SJCRH30 (cell line): ENCODE data around the gene ETV6. TPM values are rescaled to one million over a fixed set of nuclear protein-coding genes. Genes with fewer than 3 reads are reported as not detected.
"Not testable (repeated sequence)": the region's sequence is repeated elsewhere in the genome, so short reads cannot be mapped to it uniquely, and the experiment has no call there.

Experiments used
- DNase-seq, 2 experiments: peaks; one replicate each; pipeline ENCODE4 v3.0.0-alpha.2; 2015 to 2020
- H3K27ac ChIP-seq: fragments of 250-450 bp; sonication (Bioruptor Pico); 2 replicates; pipeline ENCODE4 v1.5.1; 2020; ENCODE audit warnings: mild to moderate bottlenecking, moderate library complexity
- H3K27me3 ChIP-seq: fragments of 250-450 bp; sonication (Bioruptor Pico); 2 replicates; pipeline ENCODE4 v1.5.1; 2020; ENCODE audit warnings: mild to moderate bottlenecking, moderate library complexity
- H3K36me3 ChIP-seq: fragments of 250-450 bp; sonication (Bioruptor Pico); 2 replicates; pipeline ENCODE4 v1.5.1; 2020; ENCODE audit warnings: mild to moderate bottlenecking, moderate library complexity
- H3K4me1 ChIP-seq: fragments of 250-450 bp; sonication (Bioruptor Pico); 2 replicates; pipeline ENCODE4 v1.5.1; 2020; ENCODE audit warnings: mild to moderate bottlenecking, moderate library complexity
- H3K4me3 ChIP-seq: fragments of 250-450 bp; sonication (Bioruptor Pico); 2 replicates; pipeline ENCODE4 v1.5.1; 2020; ENCODE audit warnings: mild to moderate bottlenecking, moderate library complexity
- H3K9me3 ChIP-seq: fragments of 250-450 bp; sonication (Bioruptor Pico); replicated peaks from 2 replicates; pipeline ENCODE4 v1.5.1; 2020; ENCODE audit warnings: mild to moderate bottlenecking, moderate library complexity
- total RNA-seq: library from RNA; depleted of rRNA; stranded (reverse); fragments of >200 nt; shearing (Covaris generic); gene quantifications from 2 replicates; pipeline ENCODE4 v1.2.3, GENCODE V29; 2014

ETV6 gene
- total RNA-seq, 1 experiment from 2014 or later: 5.6 TPM

DNA sequence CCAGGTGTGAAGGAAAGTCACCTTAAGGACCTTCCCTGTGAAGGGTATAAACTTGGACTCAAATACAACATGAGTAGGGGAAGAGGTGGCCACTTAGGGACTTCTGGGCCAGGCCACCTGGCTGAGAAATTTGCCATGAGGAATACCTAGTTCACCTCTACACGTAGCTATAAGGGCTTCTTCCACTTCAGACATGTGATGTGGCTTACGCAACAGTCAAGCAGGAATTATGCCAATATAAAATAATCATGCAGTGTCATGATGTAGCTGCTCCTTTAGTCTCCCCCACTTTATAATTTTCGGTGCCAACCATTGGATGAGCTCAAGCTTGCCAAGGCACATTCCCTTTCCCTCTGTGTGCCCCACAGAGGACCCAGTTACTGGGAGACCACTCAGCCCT lies 254.7 kb downstream of the ETV6 start:
- Histone ChIP-seq H3K4me1 (no peaks in the 10 kb centered on the region), H3K36me3 (no peaks in the 10 kb centered on the region), H3K4me3 (no peak overlapping the region), H3K27me3 (no peaks in the 10 kb centered on the region), H3K9me3 (0 out of 2 replicates have a peak, but pooled peaks cover 4% of the 10 kb centered on the region), H3K27ac (no peak overlapping the region)
- DNase-seq: no peak

GRCh38 chr12:11905534-11905933 lies 256.1 kb downstream of the ETV6 start:
- no peak overlapping the region for H3K27ac ChIP-seq

GRCh38 chr12:11906286-11906935 lies 256.9 kb downstream of the ETV6 start:
- Histone ChIP-seq H3K4me3 (no peak overlapping the region), H3K4me1 (no peaks in the 10 kb centered on the region), H3K9me3 (0 out of 2 replicates have a peak, but pooled peaks cover 4% of the 10 kb centered on the region), H3K27ac (no peak overlapping the region), H3K36me3 (no peaks in the 10 kb centered on the region), H3K27me3 (no peaks in the 10 kb centered on the region)
- no peak for DNase-seq

More at GRCh38 chr12:11905534-11905933, 256.1 kb downstream of the ETV6 start:
- Histone ChIP-seq H3K27me3 (no peaks in the 10 kb centered on the region), H3K4me3 (no peak overlapping the region), H3K4me1 (no peaks in the 10 kb centered on the region), H3K36me3 (no peaks in the 10 kb centered on the region), H3K9me3 (0 out of 2 replicates have a peak, but pooled peaks cover 4% of the 10 kb centered on the region)
- no peak for DNase-seq

GRCh38 chr12:11907625-11908024 lies 258.2 kb downstream of the ETV6 start:
- no peak for DNase-seq
- Histone ChIP-seq H3K4me3 (no peak overlapping the region), H3K27ac (no peak overlapping the region), H3K9me3 (0 out of 2 replicates have a peak, but pooled peaks cover 4% of the 10 kb centered on the region), H3K4me1 (no peaks in the 10 kb centered on the region), H3K27me3 (no peaks in the 10 kb centered on the region), H3K36me3 (no peaks in the 10 kb centered on the region)

DNA sequence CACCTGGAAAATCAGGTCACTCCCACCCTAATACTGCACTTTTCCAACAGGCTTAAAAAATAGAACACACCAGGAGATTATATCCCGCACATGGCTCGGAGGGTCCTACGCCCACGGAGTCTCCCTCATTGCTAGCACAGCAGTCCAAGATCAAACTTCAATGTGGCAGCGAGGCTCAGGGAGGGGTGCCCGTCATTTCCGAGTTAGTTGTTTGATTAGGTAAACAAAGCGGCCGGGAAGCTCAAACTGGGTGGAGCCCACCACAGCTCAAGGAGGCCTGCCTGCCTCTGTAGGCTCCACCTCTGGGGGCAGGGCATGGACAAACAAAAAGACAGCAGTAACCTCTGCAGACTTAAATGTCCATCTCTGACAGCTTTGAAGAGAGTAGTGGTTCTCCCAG lies 259.9 kb downstream of the ETV6 start:
- not testable (repeated sequence) for H3K36me3 ChIP-seq, H3K27me3 ChIP-seq, H3K27ac ChIP-seq, DNase-seq, H3K4me1 ChIP-seq, H3K9me3 ChIP-seq, H3K4me3 ChIP-seq

- Histone ChIP-seq H3K27ac (no peak overlapping the region), H3K4me1 (no peaks in the 10 kb centered on the region)
Measured at GRCh38 chr12:11916113-11916512, 266.6 kb downstream of the ETV6 start.

GRCh38 chr12:11916771-11917170 lies 267.3 kb downstream of the ETV6 start:
- no peaks in the 10 kb centered on the region for H3K36me3 ChIP-seq
- no peaks in the 10 kb centered on the region for H3K4me1 ChIP-seq
- no peak overlapping the region for H3K4me3 ChIP-seq
- H3K27me3 ChIP-seq: no peaks in the 10 kb centered on the region
- no peaks in the 10 kb centered on the region for H3K9me3 ChIP-seq
- DNase-seq: no peak
- H3K27ac ChIP-seq: no peak overlapping the region

More at GRCh38 chr12:11916113-11916512, 266.6 kb downstream of the ETV6 start:
- Histone ChIP-seq H3K9me3 (no peaks in the 10 kb centered on the region), H3K36me3 (no peaks in the 10 kb centered on the region), H3K4me3 (no peak overlapping the region), H3K27me3 (no peaks in the 10 kb centered on the region)
- DNase-seq: no peak

- Histone ChIP-seq H3K27me3 (no peaks in the 10 kb centered on the region), H3K36me3 (no peaks in the 10 kb centered on the region), H3K9me3 (no peaks in the 10 kb centered on the region), H3K4me3 (no peak overlapping the region), H3K27ac (no peak overlapping the region), H3K4me1 (no peaks in the 10 kb centered on the region)
- DNase-seq: no peak
Measured at GRCh38 chr12:11917501-11917900, 268.0 kb downstream of the ETV6 start.

GRCh38 chr12:11920231-11920630 lies 270.8 kb downstream of the ETV6 start:
- Histone ChIP-seq H3K4me3 (no peak overlapping the region), H3K27ac (no peak overlapping the region), H3K9me3 (no peaks in the 10 kb centered on the region), H3K27me3 (no peaks in the 10 kb centered on the region), H3K4me1 (no peaks in the 10 kb centered on the region), H3K36me3 (no peaks in the 10 kb centered on the region)
- no peak for DNase-seq

- no peak overlapping the region for H3K4me3 ChIP-seq
- no peak overlapping the region for H3K27ac ChIP-seq
- H3K27me3 ChIP-seq: no peaks in the 10 kb centered on the region
- no peaks in the 10 kb centered on the region for H3K9me3 ChIP-seq
- no peaks in the 10 kb centered on the region for H3K36me3 ChIP-seq
- H3K4me1 ChIP-seq: no peaks in the 10 kb centered on the region
- DNase-seq: no peak
Measured at GRCh38 chr12:11922361-11922760, 272.9 kb downstream of the ETV6 start.

- DNase-seq: no peak
- Histone ChIP-seq H3K36me3 (no peaks in the 10 kb centered on the region), H3K4me1 (no peaks in the 10 kb centered on the region), H3K27me3 (no peaks in the 10 kb centered on the region), H3K9me3 (no peaks in the 10 kb centered on the region), H3K27ac (no peak overlapping the region), H3K4me3 (no peak overlapping the region)
Measured at GRCh38 chr12:11923067-11923466, 273.6 kb downstream of the ETV6 start.

DNA sequence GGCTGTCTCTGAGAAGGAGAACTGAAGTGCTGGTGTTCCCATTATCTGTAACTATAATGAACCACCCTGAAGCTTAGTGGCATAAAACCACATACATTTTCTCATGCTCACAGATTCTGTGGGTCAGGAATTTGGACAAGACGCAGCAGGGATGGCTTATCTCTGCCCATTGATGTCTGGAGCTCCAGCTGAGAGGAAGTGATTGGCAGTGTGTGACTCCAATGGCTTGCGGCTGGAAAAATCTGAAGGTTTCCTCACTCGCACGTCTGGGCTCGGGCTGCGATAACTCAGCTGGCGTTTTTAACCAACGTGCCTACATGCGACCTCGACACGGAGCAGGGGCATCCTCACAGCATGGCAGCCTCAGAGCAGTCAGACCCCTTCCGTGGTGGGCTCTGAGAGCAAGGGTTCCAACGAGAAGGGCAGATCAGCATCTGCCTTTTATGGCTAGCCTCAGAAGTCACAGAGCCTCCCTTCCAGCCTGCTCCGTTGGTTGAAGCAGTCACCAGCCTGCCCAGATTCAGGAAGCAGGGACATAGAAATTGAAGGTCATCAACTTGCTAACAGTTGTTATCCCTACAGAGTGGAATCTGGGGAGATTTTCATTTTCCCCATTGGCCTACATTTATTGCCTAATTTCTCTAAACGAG lies 277.9 kb downstream of the ETV6 start:
- no peaks in the 10 kb centered on the region for H3K9me3 ChIP-seq
- H3K27me3 ChIP-seq: peaks cover 2% of the 10 kb centered on the region; the same call in 1 of the 2 replicates
- H3K4me1 ChIP-seq: no peaks in the 10 kb centered on the region
- no peaks in the 10 kb centered on the region for H3K36me3 ChIP-seq
- H3K4me3 ChIP-seq: no peak overlapping the region
- DNase-seq: no peak
- no peak overlapping the region for H3K27ac ChIP-seq

GRCh38 chr12:11929714-11930113 lies 280.2 kb downstream of the ETV6 start:
- no peak for DNase-seq
- Histone ChIP-seq H3K27me3 (peaks cover 5% of the 10 kb centered on the region; the same call in 1 of the 2 replicates), H3K4me1 (no peaks in the 10 kb centered on the region), H3K9me3 (no peaks in the 10 kb centered on the region), H3K4me3 (no peak overlapping the region), H3K27ac (no peak overlapping the region), H3K36me3 (no peaks in the 10 kb centered on the region)

- Histone ChIP-seq H3K9me3 (no peaks in the 10 kb centered on the region), H3K4me3 (no peak overlapping the region), H3K27ac (no peak overlapping the region), H3K36me3 (no peaks in the 10 kb centered on the region), H3K27me3 (no peaks in the 10 kb centered on the region), H3K4me1 (no peaks in the 10 kb centered on the region)
- DNase-seq: no peak
Measured at GRCh38 chr12:11939223-11939622, 289.7 kb downstream of the ETV6 start.

DNA sequence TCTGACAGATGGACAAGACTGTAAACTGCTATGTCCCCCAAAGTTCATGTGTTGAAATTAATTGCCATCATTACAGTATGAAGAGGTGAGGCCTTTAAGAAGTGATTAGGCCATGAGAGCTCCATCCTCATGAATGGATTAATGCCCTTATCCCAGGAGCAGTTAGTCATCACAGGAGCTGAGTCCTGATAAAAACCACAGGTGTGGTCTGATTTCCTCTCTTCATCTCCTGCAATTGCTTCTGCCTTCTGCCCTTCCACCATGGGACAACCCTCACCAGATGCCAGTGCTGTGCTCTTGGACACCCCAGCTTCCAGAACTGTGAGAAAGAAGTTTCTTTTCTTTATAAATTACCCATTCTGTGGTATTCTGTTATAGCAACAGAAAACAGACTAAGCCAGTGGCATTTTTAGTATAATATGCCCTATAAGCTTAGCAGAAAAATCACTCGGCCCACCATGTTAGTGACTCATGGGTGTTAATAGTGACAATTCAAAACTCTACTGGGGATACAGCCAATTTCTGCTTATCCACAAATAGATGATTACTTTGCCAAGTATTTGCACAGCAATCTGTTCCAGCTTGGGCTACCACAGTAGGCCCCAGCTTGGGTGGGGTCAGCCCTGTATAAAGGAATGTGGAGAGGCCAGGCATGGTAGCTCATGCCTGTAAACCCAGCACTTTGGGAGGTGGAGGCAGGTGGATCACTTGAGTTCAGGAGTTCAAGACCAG lies 292.3 kb downstream of the ETV6 start:
- Histone ChIP-seq H3K9me3 (no peaks in the 10 kb centered on the region), H3K27me3 (no peaks in the 10 kb centered on the region), H3K4me1 (no peaks in the 10 kb centered on the region), H3K36me3 (no peaks in the 10 kb centered on the region), H3K27ac (no peak overlapping the region), H3K4me3 (no peak overlapping the region)
- no peak for DNase-seq
